Panc1 (cell line): ENCODE measurements around the gene PLXNB1. TPM values are rescaled to one million over a fixed set of nuclear protein-coding genes. Genes with fewer than 3 reads are reported as not detected.

Experiments
- ATAC-seq: fragments of 200-7000 bp; cut with Tn5 transposase; 2 replicates; pipeline ENCODE4 v1.9.1; 2020; ENCODE audit warnings: mild to moderate bottlenecking, moderate library complexity
- BruUV-seq: library from RNA; stranded (reverse); fragments of 400-500 nt; replicated peaks from 2 replicates; lab custom pipeline; 2021; lab: Mats Ljungman, UMichigan
- CTCF ChIA-PET: fragments of 300-600 bp; sonication (Branson Sonifier 250); formaldehyde crosslinking; loops from one replicate; lab custom pipeline; 2022; ENCODE audit warnings: antibody characterized with exemption; lab: Charles Lee
- POLR2A ChIA-PET: fragments of 300-600 bp; sonication (Branson Sonifier 250); formaldehyde crosslinking; loops from one replicate; lab custom pipeline; 2022; ENCODE audit warnings: antibody characterized with exemption; lab: Charles Lee
- DNase-seq: peaks from one replicate; pipeline ENCODE4 v3.0.0-alpha.2; 2010; ENCODE audit warnings: low read depth, low spot score
- H3K27ac ChIP-seq: 2 replicates; pipeline ENCODE4 v1.5.1; 2011; ENCODE audit warnings: mild to moderate bottlenecking, low read length, inconsistent platforms
- H3K27me3 ChIP-seq: fragments of 200-500 bp; sonication (Bioruptor generic); 2 replicates; pipeline ENCODE4 v1.6.0; 2014; ENCODE audit warnings: low read length, inconsistent platforms; ENCODE audit not compliant: control insufficient read depth, insufficient read depth
- H3K36me3 ChIP-seq: fragments of 200-500 bp; sonication (Bioruptor generic); 2 replicates; pipeline ENCODE4 v1.5.1; 2014; ENCODE audit warnings: inconsistent platforms, mild to moderate bottlenecking, low read length, moderate library complexity; ENCODE audit not compliant: control insufficient read depth, insufficient read depth
- H3K4me1 ChIP-seq: 2 replicates; pipeline ENCODE4 v1.5.1; 2011; ENCODE audit warnings: inconsistent platforms, mild to moderate bottlenecking, low read length, moderate library complexity; ENCODE audit not compliant: control insufficient read depth, insufficient read depth
- H3K4me3 ChIP-seq, 2 experiments: 2 replicates each; pipeline ENCODE4 v1.5.1; 2011 to 2012; ENCODE audit warnings: low read depth in 2 of 2, low read length in 2 of 2, mild to moderate bottlenecking in 2 of 2, inconsistent platforms in 1 of 2, moderate library complexity in 1 of 2
- H3K9me3 ChIP-seq: fragments of 200-500 bp; sonication (Bioruptor generic); 2 replicates; pipeline ENCODE4 v1.5.1; 2014; ENCODE audit warnings: low read depth, mild to moderate bottlenecking, inconsistent platforms, low read length, moderate library complexity; ENCODE audit not compliant: control insufficient read depth, insufficient read depth
- CTCF ChIP-seq: fragments of 450-650 bp; IDR thresholded peaks from 2 replicates; pipeline ENCODE4 v1.5.1; 2017; ENCODE audit warnings: mild to moderate bottlenecking
- POLR2AphosphoS5 ChIP-seq: IDR thresholded peaks from 2 replicates; pipeline ENCODE4 v1.6.1; 2012; ENCODE audit warnings: mild to moderate bottlenecking, low read depth, low read length, moderate library complexity
- REST ChIP-seq, 2 experiments: IDR thresholded peaks; 2 replicates each; pipeline ENCODE4 v1.6.1; 2011 to 2012; ENCODE audit warnings: low read depth in 2 of 2, control low read depth in 1 of 2, low read length in 1 of 2, mild to moderate bottlenecking in 1 of 2, moderate library complexity in 1 of 2; ENCODE audit not compliant: insufficient read depth in 1 of 2
- SIN3A ChIP-seq: IDR thresholded peaks from 2 replicates; pipeline ENCODE4 v1.6.1; 2012; ENCODE audit warnings: low read depth, mild to moderate bottlenecking, low read length, moderate library complexity, borderline replicate concordance; ENCODE audit not compliant: insufficient read depth
- TCF7L2 ChIP-seq: IDR thresholded peaks from 2 replicates; pipeline ENCODE4 v1.6.1; 2011; ENCODE audit warnings: mild to moderate bottlenecking, low read depth, low read length, inconsistent platforms
- in situ Hi-C: cut with HindIII; loops from 2 replicates; pipeline ENCODE4 v1.10.0; 2016; ENCODE audit warnings: low sequenced_read_pairs, low pct_unique_long_range_greater_than_20kb
- intact Hi-C: fragments of 100-400 bp; cut with micrococcal nuclease; formaldehyde crosslinking; loops from one replicate; pipeline ENCODE4 v1.10.0; 2022; ENCODE audit not compliant: unreplicated experiment
- total RNA-seq: library from RNA; stranded (reverse); gene quantifications from one replicate; pipeline ENCODE4 v1.2.1, GENCODE V29; 2021; ENCODE audit not compliant: unreplicated experiment

The PLXNB1 gene
- total RNA-seq, 1 experiment from 2014 or later = 22.8 TPM

GRCh38 chr3:48361928-48362327, 68.0 kb downstream of the PLXNB1 start:
- H3K27me3 ChIP-seq = peaks cover 2% of the 10 kb centered on the region; the same call in 1 of the 2 replicates
- ATAC-seq (no peak), DNase-seq (no peak)
- no peaks in the 10 kb centered on the region for H3K36me3 ChIP-seq
- in situ Hi-C loops (no loop called here), intact Hi-C loops (no loop called here)
- CTCF ChIA-PET = no interaction called here
- no peaks in the 10 kb centered on the region for H3K9me3 ChIP-seq
- no TSS peak for BruUV-seq
- TF ChIP-seq TCF7L2 = no peak
- TF ChIP-seq SIN3A = no peak
- TF ChIP-seq CTCF = no peak
- no peak for TF ChIP-seq REST (IDR thresholded peaks at IDR 0.05; ENCODE audit: insufficient read depth in 1 of 2, low read depth in 2 of 2, low read length in 1 of 2)
- no peak for TF ChIP-seq POLR2AphosphoS5
- POLR2A ChIA-PET = no interaction called here
- no peak overlapping the region for H3K4me3 ChIP-seq
- H3K4me1 ChIP-seq = no peaks in the 10 kb centered on the region
- H3K27ac ChIP-seq = no peak overlapping the region

GRCh38 chr3:48356419-48356818, 73.5 kb downstream of the PLXNB1 start:
- DNase-seq = no peak
- H3K27ac ChIP-seq = no peak overlapping the region
- H3K27me3 ChIP-seq = no peaks in the 10 kb centered on the region; the same call in 1 of the 2 replicates
- CTCF ChIA-PET = no interaction called here
- no peak for TF ChIP-seq SIN3A
- TF ChIP-seq REST (IDR thresholded peaks at IDR 0.05; ENCODE audit: insufficient read depth in 1 of 2, low read depth in 2 of 2, low read length in 1 of 2) = no peak
- no peak overlapping the region for H3K4me3 ChIP-seq
- intact Hi-C loops (no loop called here), in situ Hi-C loops (no loop called here)
- H3K4me1 ChIP-seq = no peaks in the 10 kb centered on the region
- H3K36me3 ChIP-seq = no peaks in the 10 kb centered on the region
- H3K9me3 ChIP-seq = no peaks in the 10 kb centered on the region
- no peak for ATAC-seq
- POLR2A ChIA-PET = no interaction called here
- no TSS peak for BruUV-seq
